Endometrium (tissue), 2 donors: ENCODE measurements around the gene SUGT1.

Experiments
- FAIRE-seq: peaks from 2 replicates; lab custom pipeline; 2012; peaks lifted over from hg19 to GRCh38; lab: Jason Lieb, UNC
- donor health status: control.
- donor health status: control.

Gene SUGT1

GRCh38 chr13:52737965-52738364 is 85.3 kb downstream of the SUGT1 start:
- no peak for FAIRE-seq

- FAIRE-seq, result no peak
Measured at GRCh38 chr13:52738719-52739467, 86.3 kb downstream of the SUGT1 start.

- FAIRE-seq, result no peak
Measured at GRCh38 chr13:52739468-52740071, 86.9 kb downstream of the SUGT1 start, which contains the start of gene CNMD. Gene CNMD (minus strand): TSS chr13:52739820. CDS start chr13:52739701, 119 bp downstream.

DNA sequence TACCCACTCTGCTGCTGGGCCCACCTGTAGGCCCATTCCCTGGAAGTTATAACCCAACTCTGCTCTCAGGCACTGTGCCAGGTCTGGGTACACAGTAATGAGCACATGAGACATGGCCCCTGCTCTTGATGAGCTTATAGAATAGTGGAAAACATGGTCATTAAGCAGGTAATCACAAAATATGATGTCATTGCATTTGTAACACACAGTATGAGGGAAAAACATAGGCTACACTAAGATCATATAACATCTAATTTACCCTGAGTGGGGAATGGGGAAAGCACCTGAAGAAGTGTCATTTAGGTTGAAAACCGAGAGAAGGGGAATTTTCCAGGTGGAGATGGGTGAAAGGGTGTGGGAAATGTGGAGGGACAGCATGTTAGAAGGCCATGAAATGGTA is 90.9 kb downstream of the SUGT1 start:
- FAIRE-seq, result no peak

- FAIRE-seq, result no peak
Measured at GRCh38 chr13:52743988-52744387, 91.4 kb downstream of the SUGT1 start.

- FAIRE-seq, result no peak
Measured at GRCh38 chr13:52744842-52745375, 92.3 kb downstream of the SUGT1 start.

DNA sequence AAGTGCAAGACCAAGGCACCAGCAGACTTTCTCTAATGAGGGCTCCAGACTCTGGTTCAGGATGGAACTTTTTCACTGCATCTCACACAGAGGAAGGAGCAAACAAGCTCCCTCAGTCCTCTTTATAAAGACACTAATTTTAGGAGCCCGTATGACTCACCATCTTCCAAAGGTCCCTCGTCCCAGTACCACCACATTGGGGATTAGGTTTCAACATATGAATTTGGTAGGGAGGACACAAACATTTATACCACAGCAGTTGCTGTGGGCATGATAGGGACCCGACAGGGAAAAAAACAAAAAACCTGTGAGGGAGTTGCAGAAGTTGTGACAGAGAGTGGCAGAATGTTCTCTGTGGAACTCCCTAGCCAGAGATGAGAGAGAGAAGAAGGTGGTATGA is 93.5 kb downstream of the SUGT1 start:
- no peak for FAIRE-seq

- no peak for FAIRE-seq
Measured at GRCh38 chr13:52749419-52749818, 96.8 kb downstream of the SUGT1 start.
